B cell (primary cell): Measurements from ENCODE around the gene CCBE1. TPM values are rescaled to one million over a fixed set of nuclear protein-coding genes. Genes with fewer than 3 reads are reported as not detected.

ENCODE experiments used
- ATAC-seq: fragments of 200-7000 bp; cut with Tn5 transposase; one replicate; pipeline ENCODE4 v1.10.0; 2021; ENCODE audit warnings: low read depth, mild to moderate bottlenecking, moderate number of reproducible peaks, moderate library complexity
- CTCF ChIA-PET: fragments of 350-600 bp; sonication (Branson Sonifier 250); formaldehyde crosslinking; loops from one replicate; lab custom pipeline; 2021; ENCODE audit warnings: antibody characterized with exemption, inconsistent platforms; lab: Charles Lee
- POLR2A ChIA-PET: fragments of 350-600 bp; sonication (Branson Sonifier 250); formaldehyde crosslinking; loops from one replicate; lab custom pipeline; 2021; ENCODE audit warnings: antibody characterized with exemption; lab: Charles Lee
- DNase-seq: peaks from one replicate; pipeline ENCODE4 v3.0.0; 2013
- H2AFZ ChIP-seq: 2 replicates; pipeline ENCODE4 v1.6.1; 2012; ENCODE audit warnings: mild to moderate bottlenecking, low read depth, low read length; ENCODE audit not compliant: insufficient read depth, poor library complexity, severe bottlenecking
- H3K27ac ChIP-seq, 2 donors: 1 replicate in 1 of 2; 2 replicates in 1 of 2; pipeline ENCODE4 v1.5.1; 2012 to 2013; ENCODE audit warnings: low read length in 2 of 2, mild to moderate bottlenecking in 2 of 2, moderate library complexity in 1 of 2
- H3K27me3 ChIP-seq, 4 experiments: fragments of 200-600 bp in 1 of 4; sonication (generic) in 1 of 4; replicated peaks in 1 of 4; 1 replicate in 2 of 4; 2 replicates in 2 of 4; pipeline versions ENCODE4 v1.6.1 to v1.7.0; 2013 to 2016; ENCODE audit warnings: low read length in 3 of 4, mild to moderate bottlenecking in 2 of 4, mixed read lengths in 1 of 4, moderate library complexity in 1 of 4; ENCODE audit not compliant: insufficient read depth in 4 of 4, control insufficient read depth in 3 of 4; ENCODE audit errors: control extremely low read depth in 1 of 4
- H3K36me3 ChIP-seq, 2 experiments: replicated peaks in 1 of 2; 1 replicate in 1 of 2; 2 replicates in 1 of 2; pipeline versions ENCODE4 v1.6.1 to v1.7.1; 2013; ENCODE audit warnings: low read length in 1 of 2; ENCODE audit not compliant: insufficient read depth in 2 of 2, control insufficient read depth in 1 of 2; ENCODE audit errors: control extremely low read depth in 1 of 2, extremely low read depth in 1 of 2
- H3K4me1 ChIP-seq, 2 donors: fragments of 200-600 bp in 1 of 2; sonication (generic) in 1 of 2; 1 replicate in 1 of 2; 2 replicates in 1 of 2; pipeline versions ENCODE4 v1.5.1 to v1.6.1; 2013 to 2017; ENCODE audit warnings: low read length in 2 of 2; ENCODE audit not compliant: control insufficient read depth in 2 of 2, insufficient read depth in 2 of 2
- H3K4me2 ChIP-seq: replicated peaks from 2 replicates; pipeline ENCODE3; 2012; ENCODE audit warnings: mild to moderate bottlenecking, low read depth, low read length; ENCODE audit not compliant: poor library complexity, severe bottlenecking
- H3K4me3 ChIP-seq, 5 experiments: fragments of 200-600 bp in 1 of 5; sonication (generic) in 1 of 5; 1 replicate in 3 of 5; 2 replicates in 2 of 5; pipeline versions ENCODE4 v1.5.1 to v1.7.0; 2011 to 2016; ENCODE audit warnings: low read length in 4 of 5, mild to moderate bottlenecking in 4 of 5, low read depth in 2 of 5, control low read depth in 1 of 5, moderate library complexity in 1 of 5; ENCODE audit not compliant: insufficient read depth in 1 of 5; ENCODE audit errors: control extremely low read depth in 1 of 5, extremely low read depth in 1 of 5
- H3K79me2 ChIP-seq: fragments of 200-600 bp; sonication (generic); one replicate; pipeline ENCODE4 v1.6.0; 2016; ENCODE audit warnings: low read length; ENCODE audit not compliant: control insufficient read depth, insufficient read depth
- H3K9ac ChIP-seq: fragments of 200-600 bp; sonication (generic); 2 replicates; pipeline ENCODE4 v1.6.1; 2017; ENCODE audit warnings: mild to moderate bottlenecking, low read length, moderate library complexity
- H3K9me3 ChIP-seq, 3 donors: one replicate each; pipeline versions ENCODE4 v1.6.1 to v1.7.1; 2013; ENCODE audit warnings: low read length in 2 of 3; ENCODE audit not compliant: control insufficient read depth in 2 of 3, insufficient read depth in 1 of 3; ENCODE audit errors: control extremely low read depth in 1 of 3
- H4K20me1 ChIP-seq: 2 replicates; pipeline ENCODE4 v1.6.0; 2012; ENCODE audit warnings: mild to moderate bottlenecking, low read length; ENCODE audit not compliant: insufficient read depth, control insufficient read depth, poor library complexity, severe bottlenecking
- H3K27ac Mint-ChIP-seq: one replicate; pipeline ENCODE4 v1.8.0; 2021; ENCODE audit warnings: mixed read lengths
- H3K27me3 Mint-ChIP-seq: one replicate; pipeline ENCODE4 v1.8.0; 2021; ENCODE audit warnings: mixed read lengths
- H3K4me1 Mint-ChIP-seq: one replicate; pipeline ENCODE4 v1.8.0; 2021; ENCODE audit warnings: mixed read lengths
- H3K4me3 Mint-ChIP-seq: one replicate; pipeline ENCODE4 v1.8.0; 2021; ENCODE audit warnings: mixed read lengths
- H3K9me3 Mint-ChIP-seq: one replicate; pipeline ENCODE4 v1.8.0; 2022; ENCODE audit warnings: mixed read lengths; ENCODE audit not compliant: insufficient read depth
- EZH2 ChIP-seq: IDR thresholded peaks from 2 replicates; pipeline ENCODE4 v1.6.1; 2012; ENCODE audit warnings: borderline replicate concordance, low read depth, mild to moderate bottlenecking, moderate library complexity, low read length; ENCODE audit not compliant: insufficient read depth, poor library complexity, severe bottlenecking
- WGBS: methylation state at CpG from one replicate; pipeline ENCODE4 v1.1.5; 2013; ENCODE audit warnings: missing lambda C conversion rate; ENCODE audit not compliant: insufficient coverage; 5-methylcytosine and 5-hydroxymethylcytosine counted together
- intact Hi-C: fragments of 100-400 bp; cut with micrococcal nuclease; formaldehyde crosslinking; loops from one replicate; pipeline ENCODE4 v1.10.0; 2022
- polyA plus RNA-seq: library from polyadenylated mRNA; depleted of rRNA; stranded (reverse); fragments of >200 nt; gene quantifications from 2 replicates; pipeline ENCODE4 v1.2.3, GENCODE V29; 2012
- total RNA-seq, 2 donors: library from RNA; stranded (reverse); fragments of 120-200 nt in 1 of 2; gene quantifications; 1 replicate in 1 of 2; 2 replicates in 1 of 2; pipeline versions ENCODE4 v1.2.3 to v1.2.4, GENCODE V29; 2013 to 2022
- TF ChIP-seq, protein P1 (sequence below): fragments of 200-600 bp; IDR thresholded peaks from one replicate; pipeline ENCODE4 v1.8.0; 2022; ENCODE audit warnings: antibody characterized with exemption, mild to moderate bottlenecking

CCBE1 gene
- total and polyA plus RNA-seq, 2 donors (not counting 1 experiment from before 2014, with no cell fraction given): not detected

DNA sequence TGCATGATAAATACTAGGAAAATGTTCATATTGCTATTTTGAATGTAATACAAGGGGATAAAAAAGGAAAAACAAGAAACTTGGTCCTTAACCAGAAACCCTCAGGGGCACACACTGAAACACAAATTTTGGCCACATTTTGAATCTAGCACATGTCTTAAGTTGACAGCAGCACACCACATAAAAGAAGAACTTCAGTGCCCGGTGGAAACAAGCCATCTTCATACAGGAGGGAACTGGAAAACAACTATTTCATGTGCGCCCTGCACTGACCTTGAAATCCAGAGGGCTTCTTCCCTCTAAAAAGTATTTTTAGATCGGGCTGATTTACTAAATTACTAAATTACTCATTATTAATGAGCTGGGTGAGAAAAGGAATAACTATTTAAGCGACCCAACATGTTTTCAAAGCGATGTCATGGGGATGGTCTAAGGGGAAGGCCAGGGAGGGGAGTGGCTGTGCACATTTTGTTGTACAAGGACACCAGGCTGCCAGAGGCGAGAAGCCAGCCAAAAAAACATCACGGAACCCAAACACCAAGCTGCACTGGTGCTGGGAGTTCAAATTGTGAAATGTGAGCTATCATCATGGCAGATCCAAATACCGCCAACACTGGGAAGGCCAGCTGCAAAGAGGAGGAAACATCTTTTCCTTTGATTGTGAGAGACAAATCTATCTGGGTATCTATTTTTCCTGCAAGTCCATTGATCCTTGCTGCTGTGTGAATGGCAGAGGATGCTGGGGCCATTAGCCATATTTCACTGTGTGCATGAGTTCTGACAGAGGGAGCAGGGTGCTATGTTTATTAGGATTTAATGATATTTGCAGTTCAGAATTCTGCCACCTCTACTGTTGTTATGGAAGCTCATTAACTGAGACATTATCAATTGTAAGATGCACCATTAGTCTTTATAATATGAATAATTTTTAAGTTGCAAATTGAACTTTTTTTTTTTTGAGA, 187.5 kb downstream of the CCBE1 start:
- no peak overlapping the region for H3K4me3 ChIP-seq
- intact Hi-C loops: no loop called here
- no peaks in the 10 kb centered on the region for H3K4me1 ChIP-seq
- no peak for TF ChIP-seq EZH2
- TF ChIP-seq, protein P1, sequence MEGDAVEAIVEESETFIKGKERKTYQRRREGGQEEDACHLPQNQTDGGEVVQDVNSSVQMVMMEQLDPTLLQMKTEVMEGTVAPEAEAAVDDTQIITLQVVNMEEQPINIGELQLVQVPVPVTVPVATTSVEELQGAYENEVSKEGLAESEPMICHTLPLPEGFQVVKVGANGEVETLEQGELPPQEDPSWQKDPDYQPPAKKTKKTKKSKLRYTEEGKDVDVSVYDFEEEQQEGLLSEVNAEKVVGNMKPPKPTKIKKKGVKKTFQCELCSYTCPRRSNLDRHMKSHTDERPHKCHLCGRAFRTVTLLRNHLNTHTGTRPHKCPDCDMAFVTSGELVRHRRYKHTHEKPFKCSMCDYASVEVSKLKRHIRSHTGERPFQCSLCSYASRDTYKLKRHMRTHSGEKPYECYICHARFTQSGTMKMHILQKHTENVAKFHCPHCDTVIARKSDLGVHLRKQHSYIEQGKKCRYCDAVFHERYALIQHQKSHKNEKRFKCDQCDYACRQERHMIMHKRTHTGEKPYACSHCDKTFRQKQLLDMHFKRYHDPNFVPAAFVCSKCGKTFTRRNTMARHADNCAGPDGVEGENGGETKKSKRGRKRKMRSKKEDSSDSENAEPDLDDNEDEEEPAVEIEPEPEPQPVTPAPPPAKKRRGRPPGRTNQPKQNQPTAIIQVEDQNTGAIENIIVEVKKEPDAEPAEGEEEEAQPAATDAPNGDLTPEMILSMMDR: no peak
- Mint-ChIP-seq H3K9me3 (no peaks in the 10 kb centered on the region), H3K4me1 (no peaks in the 10 kb centered on the region), H3K27me3 (peaks cover 48% of the 10 kb centered on the region), H3K4me3 (no peak overlapping the region), H3K27ac (no peak overlapping the region)
- no peak overlapping the region for H3K9ac ChIP-seq
- H2AFZ ChIP-seq: no peak overlapping the region
- no peak for DNase-seq
- H4K20me1 ChIP-seq: no peaks in the 10 kb centered on the region
- 82% methylated on average over 6 of the region's 8 CpGs for WGBS
- H3K79me2 ChIP-seq: no peaks in the 10 kb centered on the region
- ATAC-seq: no peak
- POLR2A ChIA-PET: no interaction called here
- H3K4me2 ChIP-seq: no peak overlapping the region
- no peaks in the 10 kb centered on the region for H3K9me3 ChIP-seq
- no peaks in the 10 kb centered on the region for H3K36me3 ChIP-seq
- H3K27me3 ChIP-seq: peaks cover 0 to 4% (median 0%) of the 10 kb centered on the region in 4 experiments
- CTCF ChIA-PET: no interaction called here
- H3K27ac ChIP-seq: no peak overlapping the region

DNA sequence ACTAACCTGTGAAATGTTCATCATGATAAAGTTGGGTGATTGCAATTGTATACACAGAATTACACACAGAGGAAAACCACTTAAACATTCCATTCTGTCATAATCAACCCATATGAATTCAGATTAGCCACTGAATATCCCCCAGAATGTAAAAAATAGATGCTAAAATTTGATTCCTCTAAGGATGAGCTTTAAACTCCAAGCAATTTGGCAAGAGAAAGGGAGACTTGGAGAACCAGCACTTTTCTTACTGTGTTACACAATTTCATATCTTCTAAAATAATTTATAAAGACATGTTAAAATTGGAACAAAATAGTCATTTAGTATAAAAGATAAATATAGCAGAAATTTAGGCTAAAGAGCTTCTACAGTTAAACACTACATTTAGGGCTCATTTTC, 191.9 kb downstream of the CCBE1 start:
- Histone ChIP-seq H3K27ac (no peak overlapping the region), H3K79me2 (no peaks in the 10 kb centered on the region), H3K4me1 (no peaks in the 10 kb centered on the region), H4K20me1 (no peaks in the 10 kb centered on the region), H3K4me2 (no peak overlapping the region), H3K36me3 (no peaks in the 10 kb centered on the region), H3K4me3 (no peak overlapping the region), H3K9ac (no peak overlapping the region), H3K9me3 (no peaks in the 10 kb centered on the region), H2AFZ (no peak overlapping the region), H3K27me3 (peaks cover 0 to 4% (median 0%) of the 10 kb centered on the region in 4 experiments)
- no peak for ATAC-seq
- intact Hi-C loops: no loop called here
- Mint-ChIP-seq H3K27me3 (peaks cover 30% of the 10 kb centered on the region), H3K4me1 (no peaks in the 10 kb centered on the region), H3K4me3 (no peak overlapping the region), H3K27ac (no peak overlapping the region), H3K9me3 (no peaks in the 10 kb centered on the region)
- ChIA-PET CTCF (no interaction called here), POLR2A (no interaction called here)
- no peak for DNase-seq
- no peak for TF ChIP-seq EZH2
- TF ChIP-seq, protein P1: no peak
